Measurements from ENCODE around the gene EML4.

DNA sequence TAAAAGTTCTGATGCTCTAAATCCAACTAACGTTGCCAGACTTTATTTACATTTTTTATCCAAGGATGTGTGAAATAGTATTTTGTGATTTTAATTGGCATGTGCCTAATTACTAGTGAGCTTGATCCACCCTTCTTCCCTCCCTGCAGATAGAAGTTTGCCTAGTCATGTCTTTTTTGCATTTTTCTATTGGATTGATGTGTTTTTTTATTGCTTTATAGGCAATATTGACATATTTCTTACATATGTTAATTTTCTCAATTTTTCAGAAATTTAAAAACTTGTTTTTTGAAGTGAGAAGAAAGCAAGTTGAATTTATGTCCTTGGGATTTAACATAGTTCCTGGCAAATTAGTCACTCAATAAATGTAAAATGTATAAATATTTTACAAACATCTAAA lies 56.4 kb downstream of the EML4 start:
- TF ChIP-seq CBFB (IDR thresholded peaks at IDR 0.05; ENCODE audit: low read depth) (no peak), POLR2A (IDR thresholded peaks at IDR 0.05; ENCODE audit: low read depth, low read length) (no peak), EZH2 (IDR thresholded peaks at IDR 0.05; ENCODE audit: borderline replicate concordance, control insufficient read depth, low read depth, low read length) (no peak)
